Measurements from ENCODE around the gene NME7.
"Not testable (repeated sequence)": the region's sequence is repeated elsewhere in the genome, so short reads cannot be mapped to it uniquely, and the experiment has no call there.

The NME7 gene, protein sequence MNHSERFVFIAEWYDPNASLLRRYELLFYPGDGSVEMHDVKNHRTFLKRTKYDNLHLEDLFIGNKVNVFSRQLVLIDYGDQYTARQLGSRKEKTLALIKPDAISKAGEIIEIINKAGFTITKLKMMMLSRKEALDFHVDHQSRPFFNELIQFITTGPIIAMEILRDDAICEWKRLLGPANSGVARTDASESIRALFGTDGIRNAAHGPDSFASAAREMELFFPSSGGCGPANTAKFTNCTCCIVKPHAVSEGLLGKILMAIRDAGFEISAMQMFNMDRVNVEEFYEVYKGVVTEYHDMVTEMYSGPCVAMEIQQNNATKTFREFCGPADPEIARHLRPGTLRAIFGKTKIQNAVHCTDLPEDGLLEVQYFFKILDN

DNA sequence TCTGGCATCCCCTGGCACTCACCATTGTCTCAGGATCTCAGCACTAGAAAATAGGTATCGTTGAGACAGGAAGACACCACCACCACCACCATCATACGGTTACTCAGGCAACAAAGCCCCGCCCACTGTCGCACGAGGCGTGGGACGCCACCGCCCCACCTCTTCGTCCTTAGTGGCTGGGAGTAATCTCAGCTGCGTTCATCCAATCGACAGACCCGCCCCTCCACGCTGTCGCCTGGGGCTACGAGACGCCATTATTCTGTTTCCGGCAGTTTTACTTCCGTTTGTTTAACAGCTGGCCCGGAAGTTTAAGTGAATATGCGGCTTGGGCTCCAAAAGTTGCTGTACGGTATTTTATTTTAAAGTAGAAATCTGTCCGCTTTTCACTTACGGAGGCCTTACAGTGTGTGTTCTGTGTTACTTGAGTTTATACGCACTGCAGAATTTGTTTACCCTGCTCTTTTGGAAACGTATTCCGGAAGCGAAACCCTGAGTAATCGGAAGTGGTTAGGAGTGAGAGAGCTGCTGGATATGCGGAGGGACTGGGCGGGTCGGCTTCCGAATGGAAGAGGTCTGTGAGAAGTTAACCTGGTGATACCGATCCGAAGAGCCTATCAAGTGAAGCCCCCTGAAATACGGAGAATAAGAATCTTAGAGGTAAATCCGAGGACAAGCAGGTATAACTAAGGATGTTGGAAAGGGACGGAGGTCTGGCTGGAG lies at the start of gene NME7, which contains the start of gene BLZF1:
NME7 (minus strand) TSS at position 112 of the 720 bp plus-strand sequence; CDS start at position 25, 87 bp downstream.
BLZF1 (plus strand) TSS at position 510 of the 720 bp plus-strand sequence. CDS start 1,328 bp downstream, outside the sequence.
- peak; percentile 92 for DNase-seq

DNA sequence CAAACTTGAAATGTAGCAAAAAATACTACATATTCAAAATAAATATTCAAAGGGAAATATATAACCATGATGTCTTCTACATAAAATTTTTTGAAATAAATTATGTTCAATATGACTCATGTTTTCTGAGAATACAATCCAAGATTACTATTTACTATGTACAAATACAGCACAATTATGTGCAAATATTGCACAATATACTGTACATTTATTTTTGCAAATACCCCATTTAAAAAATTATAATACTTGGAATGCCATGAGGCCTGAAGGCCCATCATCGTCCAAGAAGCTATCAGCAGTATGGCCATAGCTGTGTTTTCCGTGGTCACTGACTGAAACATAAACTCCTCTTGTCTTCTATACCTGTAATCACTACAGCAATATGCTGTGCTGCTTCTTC lies 47.4 kb upstream of the NME7 start:
- DNase-seq: no peak

DNA sequence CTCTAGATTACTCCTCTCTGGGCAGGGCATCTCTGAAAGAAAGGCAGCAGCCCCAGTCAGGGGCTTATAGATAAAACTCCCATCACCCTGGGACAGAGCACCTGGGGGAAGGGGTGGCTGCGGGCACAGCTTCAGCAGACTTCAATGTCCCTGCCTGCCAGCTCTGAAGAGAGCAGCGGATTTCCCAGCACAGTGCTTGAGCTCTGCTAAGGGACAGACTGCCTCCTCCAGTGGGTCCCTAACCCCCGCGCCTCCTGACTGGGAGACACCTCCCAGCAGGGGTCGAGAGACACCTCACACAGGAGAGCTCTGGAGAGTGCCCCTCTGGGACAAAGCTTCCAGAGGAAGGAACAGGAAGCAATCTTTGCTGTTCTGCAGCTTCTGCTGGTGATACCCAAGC lies 40.7 kb upstream of the NME7 start:
- not testable (repeated sequence) for DNase-seq

DNA sequence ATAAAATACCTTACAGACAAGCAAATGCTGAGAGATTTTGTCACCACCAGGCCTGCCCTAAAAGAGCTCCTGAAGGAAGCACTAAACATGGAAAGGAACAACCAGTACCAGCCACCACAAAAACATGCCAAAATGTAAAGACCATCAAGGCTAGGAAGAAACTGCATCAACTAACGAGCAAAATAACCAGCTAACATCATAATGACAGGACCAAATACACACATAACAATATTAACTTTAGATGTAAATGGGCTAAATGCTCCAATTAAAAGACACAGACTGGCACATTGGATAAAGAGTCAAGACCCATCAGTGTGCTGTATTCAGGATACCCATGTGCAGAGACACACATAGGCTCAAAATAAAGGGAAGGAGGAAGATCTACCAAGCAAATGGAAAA lies 35.0 kb upstream of the NME7 start:
- not testable (repeated sequence) for DNase-seq

DNA sequence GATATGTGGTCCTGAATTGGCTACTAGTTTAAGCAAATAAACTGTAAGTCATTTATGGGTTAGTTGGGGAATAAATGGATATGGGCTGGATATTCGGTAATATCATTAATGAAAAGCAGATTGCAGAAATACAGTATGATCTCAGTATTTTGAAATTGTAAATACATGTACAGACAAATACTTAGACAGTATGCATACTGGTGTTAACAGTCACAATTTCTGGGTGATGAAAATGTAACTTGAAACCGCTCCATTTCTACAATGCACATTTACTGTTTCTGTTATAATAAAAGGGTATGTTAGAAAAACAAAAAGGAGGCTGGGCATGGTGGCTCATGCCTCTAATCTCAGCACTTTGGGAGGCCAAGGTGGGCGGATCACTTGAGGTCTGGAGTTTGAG lies 28.4 kb upstream of the NME7 start:
- DNase-seq: no peak

DNA sequence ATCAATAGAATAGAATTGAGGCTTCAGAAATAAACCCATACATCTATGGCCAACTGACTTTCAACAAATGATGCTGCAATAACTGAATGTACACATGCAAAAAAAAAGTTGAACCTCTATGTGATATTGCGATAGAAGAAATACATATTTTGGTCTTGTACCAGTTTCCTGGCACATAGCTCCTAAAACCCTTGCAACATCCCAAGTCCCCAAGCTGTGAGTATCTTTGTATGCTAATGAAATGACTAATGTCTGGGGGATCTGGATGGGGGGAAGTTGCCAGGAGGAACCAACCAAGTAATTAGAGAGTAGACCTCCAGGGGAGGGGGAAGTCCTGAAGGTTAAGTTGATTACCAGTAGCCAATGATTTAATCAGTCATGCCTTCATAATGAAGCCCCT lies 24.8 kb upstream of the NME7 start:
- peak; percentile 63 for DNase-seq

DNA sequence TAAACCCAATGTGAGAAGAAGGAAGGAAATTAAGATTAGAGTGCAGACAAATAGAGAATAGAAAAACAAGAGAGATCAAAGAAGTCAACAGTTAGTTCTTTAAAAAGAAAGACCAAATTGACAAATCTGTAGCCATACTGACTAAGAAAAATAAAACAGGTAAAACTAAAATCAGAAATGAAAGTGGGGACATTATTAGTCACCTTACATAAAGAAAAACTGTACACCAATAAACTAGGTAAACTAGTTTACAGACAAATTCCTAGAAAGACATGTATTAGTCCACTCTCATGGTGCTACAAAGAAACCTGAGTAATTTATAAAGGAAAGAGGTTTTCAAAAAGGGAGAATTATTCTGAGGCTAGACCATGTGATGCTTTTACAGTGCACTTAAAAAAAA lies 22.7 kb upstream of the NME7 start:
- no peak for DNase-seq

DNA sequence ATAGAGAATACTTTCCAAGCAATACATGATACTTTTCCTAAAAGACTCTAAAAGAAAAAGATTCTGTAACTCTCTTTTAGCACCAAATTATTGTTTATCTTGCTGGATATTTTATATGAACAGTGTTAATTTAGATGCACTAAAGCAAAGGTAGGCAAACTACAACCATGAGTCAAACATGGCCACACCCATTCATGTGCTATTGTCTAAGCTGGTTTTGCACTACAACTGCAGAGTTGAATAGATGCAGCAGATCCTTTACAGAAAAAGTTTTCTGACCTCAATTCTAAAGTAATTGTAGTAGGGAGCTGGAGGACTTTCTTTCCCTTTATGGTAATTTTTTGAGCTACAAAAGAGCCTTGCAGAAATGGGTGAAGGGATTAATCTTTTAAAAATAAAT lies 19.8 kb upstream of the NME7 start:
- DNase-seq: no peak

DNA sequence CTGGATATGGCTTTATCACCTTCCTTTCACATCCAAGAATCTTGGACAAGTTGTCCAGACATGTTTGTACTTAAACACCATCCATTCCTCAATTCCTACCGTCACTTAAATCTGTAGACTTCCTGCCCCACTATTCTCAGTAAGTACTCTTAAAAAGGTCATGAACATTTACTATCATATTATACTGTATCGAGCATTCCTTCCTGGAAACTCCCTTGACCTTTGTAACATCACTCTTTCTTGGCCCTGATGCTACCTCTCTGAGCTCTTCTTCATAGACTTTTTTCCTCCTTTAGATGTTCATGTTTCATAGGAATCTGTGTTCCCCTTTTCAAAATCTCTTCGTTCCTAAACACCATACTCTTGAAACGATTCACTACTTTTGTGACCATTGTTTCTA lies 15.9 kb upstream of the NME7 start:
- DNase-seq: no peak

DNA sequence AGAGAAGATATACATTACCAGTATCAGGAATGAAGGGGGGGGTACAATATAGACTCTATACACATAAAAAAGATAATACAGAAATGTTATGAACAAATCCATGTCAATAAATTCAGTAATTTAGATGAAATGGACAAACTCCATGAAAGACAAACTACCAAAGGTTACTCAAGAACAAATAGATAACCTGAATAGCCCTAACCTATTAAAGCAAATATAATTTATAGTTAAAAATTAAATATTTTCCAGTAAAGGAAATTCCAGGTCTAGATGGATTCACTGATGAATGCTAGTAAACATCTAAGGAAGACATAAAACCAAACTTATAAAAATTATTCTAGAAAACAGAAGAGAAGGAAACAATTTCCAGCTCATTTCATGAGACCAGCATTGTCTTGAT lies 13.6 kb upstream of the NME7 start:
- no peak for DNase-seq

DNA sequence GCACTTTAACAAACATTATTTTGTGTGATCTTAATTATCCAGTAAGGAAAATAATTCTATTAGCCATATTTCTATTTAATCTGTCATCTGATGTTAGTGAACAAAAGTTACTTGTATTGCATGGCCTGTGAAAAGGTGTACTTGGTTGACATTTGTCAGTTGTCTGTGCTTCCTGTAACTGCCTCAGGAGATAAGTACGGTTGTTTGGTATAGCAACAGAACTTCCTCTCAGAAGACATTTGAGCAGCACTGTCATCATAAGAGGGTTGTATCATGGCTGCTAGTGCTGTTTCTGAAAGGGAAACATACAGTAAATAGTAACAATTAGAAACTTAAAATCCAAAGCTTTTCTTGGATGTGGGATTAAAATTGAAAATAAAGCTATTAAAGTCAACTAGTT lies 3.8 kb upstream of the NME7 start:
- DNase-seq: no peak

DNA sequence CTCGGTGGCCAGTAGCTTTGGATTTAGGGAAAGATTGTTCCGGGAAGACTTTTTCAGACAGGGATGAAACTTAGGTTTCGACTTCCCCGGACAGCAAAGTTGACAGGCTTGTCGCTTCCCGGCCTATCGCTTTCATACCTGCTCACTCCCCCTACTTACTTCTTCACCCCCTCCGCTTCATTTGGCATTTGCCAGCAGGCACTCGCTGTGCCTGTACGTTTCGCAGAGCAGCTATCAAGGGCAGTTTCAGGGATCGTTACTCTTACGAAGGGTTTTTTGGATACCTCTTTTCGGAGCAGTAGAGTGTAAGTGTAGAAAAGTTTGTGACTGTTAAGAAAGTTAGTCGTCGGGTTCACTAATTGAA lies 791 bp upstream of the NME7 start:
- DNase-seq: no peak

DNA sequence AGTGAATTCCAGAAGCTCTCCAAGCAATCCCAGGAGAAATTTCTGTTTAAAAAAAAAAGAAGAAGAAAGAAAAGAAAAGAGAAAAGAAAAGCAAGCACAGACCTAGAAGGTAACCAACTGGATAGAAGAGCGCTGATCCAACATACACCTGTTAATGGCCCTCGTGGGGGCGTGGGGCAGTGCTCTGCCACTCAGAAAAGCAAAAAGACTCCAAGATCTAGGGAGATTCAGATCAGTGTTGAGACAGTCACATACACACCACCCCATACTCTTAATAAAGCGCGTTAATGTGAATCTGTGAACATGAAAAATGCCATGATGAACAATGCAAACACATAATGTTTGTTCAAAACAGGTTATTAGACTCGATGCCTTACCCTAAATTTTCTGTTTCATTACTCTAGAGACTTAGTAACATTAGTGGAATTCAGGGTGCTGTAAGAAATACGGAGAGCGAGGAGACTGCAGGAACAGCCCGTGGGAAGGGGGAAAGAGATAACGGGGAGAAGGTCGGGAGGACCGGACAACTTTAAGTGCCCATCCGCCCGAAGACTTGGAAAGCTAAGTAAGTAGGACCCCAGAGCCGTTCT lies 406 bp downstream of the NME7 start:
- no peak for DNase-seq

DNA sequence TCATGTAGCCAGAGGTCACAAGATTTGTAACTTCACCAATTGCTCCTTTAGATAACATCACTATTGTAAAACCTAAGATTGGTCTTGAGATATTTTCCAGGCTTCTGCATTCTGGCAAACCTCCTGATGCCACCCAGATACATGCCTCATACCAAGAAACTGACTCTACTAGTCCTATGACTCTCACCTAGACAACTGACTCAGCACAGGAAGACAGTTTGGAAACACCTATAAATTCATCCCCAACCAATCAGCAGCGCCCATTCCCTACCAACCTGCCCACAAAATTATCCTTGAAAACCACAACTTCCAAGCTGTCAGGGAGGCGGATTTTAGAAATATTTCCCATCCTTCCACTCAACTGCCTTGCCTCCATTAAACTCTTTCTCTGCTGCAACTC lies 2.6 kb downstream of the NME7 start:
- DNase-seq: no peak

DNA sequence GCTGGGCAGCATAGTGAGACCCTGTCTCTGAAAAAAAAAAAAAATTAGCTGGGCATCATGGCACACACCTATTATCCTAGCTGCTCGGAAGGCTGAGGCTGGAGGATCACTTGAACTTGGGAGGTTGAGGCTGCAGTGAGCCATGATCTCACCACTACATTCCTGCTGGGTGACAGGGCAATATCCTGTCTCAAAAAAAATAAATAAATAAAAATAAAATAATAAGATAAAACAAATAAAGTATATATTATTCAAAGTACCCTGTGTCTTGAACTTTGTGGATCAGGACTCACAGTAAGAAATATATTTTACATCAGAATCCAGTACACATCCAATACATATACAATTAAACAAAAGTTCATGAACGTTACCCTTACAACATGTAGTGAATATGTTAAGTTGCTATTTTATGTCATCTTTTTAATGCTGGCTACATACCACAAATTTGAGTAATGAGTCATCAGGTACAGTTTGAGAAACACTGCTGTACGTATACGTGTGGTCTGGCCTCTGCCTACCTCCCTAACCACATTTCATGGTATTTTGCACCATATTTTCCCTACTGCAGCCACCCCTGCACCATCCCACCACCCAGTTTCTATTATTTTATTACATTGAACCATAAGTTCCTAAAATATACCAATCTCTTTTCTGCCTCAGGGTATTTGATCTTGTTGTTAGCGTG lies 4.4 kb downstream of the NME7 start:
- DNase-seq: no peak

DNA sequence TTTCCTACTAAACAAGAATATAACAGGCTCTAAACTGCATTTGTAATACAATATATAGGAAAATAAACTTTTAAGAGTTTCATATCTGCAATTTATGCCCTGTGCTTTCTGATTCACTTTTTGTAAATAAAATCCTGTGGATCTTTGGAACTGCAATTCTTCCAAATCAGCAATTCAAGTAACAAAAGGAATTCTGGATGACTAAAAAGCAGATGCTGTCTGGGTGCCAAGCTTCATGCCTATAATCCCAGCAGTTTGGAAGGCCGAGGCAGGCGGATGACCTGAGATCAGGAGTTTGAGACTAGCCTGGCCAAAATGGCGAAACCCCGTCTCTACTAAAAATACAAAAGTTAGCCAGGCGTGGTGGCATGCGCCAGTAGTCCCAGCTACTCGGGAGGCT lies 6.3 kb downstream of the NME7 start:
- DNase-seq: no peak

DNA sequence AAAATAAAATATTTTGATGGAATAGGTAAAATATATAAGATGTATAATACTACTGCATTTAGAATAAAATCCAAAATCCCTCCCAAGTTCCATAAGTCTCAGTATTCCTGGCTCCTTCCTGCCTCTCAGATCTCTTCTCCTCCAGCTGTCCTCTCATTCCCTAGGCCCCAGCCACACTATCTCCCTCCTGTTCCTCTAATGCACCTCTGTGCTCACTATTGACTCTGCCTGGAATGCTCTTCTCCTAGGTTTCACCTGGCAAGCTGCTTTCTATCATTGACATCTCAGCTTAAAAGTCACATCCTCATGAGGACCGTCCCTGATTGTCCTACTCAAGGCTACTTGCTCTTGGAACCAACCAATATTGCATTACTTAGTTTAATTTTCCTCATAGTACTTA lies 7.2 kb downstream of the NME7 start:
- no peak for DNase-seq

DNA sequence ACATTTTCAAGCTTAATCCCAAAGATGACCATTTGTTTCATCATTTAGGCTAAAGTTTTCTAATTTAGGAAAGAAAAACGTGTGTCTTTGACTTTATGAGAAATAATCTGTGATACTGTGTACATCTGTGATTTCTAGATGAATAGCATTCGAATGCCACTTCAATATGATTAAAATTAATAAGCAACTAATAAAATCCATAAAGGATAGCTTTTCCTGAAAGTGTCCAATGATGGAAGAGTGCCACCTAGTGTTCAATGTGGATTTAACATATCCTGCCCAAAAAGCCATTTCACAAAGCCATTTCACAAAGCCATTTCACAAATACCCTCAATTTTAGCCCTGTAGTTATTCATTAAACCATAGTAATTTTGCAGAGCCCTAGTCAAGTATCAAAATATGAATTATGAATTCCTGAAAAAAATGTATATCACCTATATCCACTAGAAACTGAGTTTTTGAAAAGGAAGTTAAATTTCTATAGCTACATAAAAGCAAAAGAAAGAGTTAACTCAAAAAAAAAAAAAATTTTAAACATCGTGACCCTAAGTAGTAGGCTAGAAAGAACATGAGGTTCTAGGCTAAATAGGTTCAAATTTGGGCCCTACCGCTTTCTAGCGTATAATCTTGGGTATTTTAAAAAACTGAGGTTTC lies 19.1 kb downstream of the NME7 start:
- DNase-seq: no peak

DNA sequence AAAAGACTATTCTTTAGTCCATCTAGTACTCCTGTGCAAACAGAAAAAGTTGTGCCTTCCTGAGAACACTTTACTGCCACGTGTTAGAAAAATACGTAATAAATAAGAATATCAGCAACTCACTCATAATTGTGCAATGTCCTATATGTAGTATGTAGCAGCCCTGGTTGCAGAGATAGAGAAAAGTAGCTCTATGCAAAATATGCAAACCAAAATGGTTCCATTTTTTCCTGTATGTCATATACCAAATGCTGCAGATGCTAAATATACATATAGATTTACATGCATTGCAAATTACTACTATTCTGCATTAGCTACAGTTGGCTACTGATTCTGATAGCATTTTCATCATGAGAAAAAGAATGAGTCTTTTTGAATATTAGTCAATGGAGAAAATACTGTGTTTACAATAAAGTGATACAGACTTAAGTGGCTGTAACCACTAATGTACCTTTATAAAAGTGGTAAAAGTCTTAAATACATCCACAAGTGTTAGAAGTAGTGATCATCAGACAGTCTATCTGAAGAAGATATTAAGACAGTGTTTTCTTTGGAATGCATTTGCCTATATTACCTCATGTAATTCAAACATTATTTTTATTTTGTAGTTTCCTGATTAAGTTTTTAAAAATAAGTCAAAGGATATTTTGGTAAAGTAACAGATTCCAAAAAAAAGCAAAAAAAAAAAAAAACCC lies 19.8 kb downstream of the NME7 start:
- no peak for DNase-seq

DNA sequence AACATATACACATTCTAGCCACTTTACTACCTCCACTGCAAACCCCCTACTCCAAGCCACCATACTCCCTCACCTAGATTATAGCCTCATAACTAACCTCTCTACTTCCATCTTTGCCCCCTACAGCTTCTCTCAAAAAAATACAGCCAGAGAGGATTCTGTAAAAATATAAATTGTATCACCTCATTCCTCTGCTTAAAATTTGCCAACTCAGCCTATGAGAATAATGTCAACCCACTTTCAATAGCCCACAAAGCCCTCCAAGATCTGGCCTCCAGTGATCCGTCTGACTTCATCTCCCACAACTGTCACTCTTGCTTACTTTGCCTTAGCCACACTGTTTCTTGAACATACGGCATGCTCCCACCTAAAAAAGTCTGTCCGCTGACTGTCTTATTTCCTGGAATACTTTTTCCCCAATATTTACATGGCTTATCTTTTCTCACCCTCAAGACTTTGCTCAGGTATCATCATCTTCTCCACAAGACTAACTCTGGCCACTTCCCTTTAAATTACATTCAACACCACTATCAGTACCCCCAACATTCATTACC lies 21.5 kb downstream of the NME7 start:
- no peak for DNase-seq

DNA sequence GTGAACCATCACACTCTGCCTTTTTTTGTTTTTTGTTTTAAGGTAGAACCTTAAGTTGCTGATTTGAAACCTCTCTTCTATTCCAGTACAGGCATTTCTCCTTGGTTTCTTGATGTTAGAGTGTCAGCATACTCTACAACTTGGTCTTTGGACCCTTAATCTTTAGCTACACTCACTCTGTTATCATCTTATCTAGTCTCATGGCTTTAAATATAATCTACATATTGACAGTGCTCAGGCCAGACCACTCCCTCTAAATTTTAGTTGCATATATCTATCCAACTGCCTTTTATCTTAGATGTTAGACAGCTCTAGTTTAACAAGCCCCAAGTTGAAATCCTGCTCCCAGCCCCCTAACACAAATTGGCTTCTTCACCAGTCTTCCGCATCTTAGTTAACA lies 22.1 kb downstream of the NME7 start:
- DNase-seq: no peak

DNA sequence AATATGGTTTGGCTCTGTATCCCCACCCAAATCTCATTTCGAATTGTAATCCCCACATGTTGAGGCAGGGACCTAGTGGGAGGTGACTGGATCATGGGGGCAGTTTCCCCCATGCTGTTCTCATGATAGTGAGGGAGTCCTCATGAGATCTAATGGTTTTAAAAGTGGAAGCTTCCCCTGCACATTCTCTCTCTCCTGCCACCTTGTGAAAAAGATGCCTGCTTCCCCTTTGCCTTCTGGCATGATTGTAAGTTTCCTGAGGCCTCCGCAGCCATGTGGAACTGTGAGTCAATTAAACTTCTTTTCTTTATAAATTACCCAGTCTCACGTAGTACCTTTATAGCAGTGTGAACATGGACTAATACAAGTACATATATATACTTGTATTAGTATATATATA lies 25.5 kb downstream of the NME7 start:
- DNase-seq: not testable (repeated sequence)
